HUES48 (cell line): ENCODE measurements around the gene ZNF771.
"Not testable (repeated sequence)": the region's sequence is repeated elsewhere in the genome, so short reads cannot be mapped to it uniquely, and the experiment has no call there.

Source experiments
- H3K27ac ChIP-seq: one replicate; pipeline ENCODE4 v1.7.0; 2013; ENCODE audit warnings: low read depth, low read length, inconsistent platforms
- H3K27me3 ChIP-seq: 2 replicates; pipeline ENCODE4 v1.6.1; 2013; ENCODE audit warnings: mild to moderate bottlenecking, low read length; ENCODE audit not compliant: control insufficient read depth, insufficient read depth
- H3K36me3 ChIP-seq: 2 replicates; pipeline ENCODE4 v1.6.1; 2013; ENCODE audit warnings: low read length; ENCODE audit not compliant: control insufficient read depth, insufficient read depth
- H3K4me1 ChIP-seq: 2 replicates; pipeline ENCODE4 v1.6.1; 2013; ENCODE audit warnings: mild to moderate bottlenecking, low read length; ENCODE audit not compliant: control insufficient read depth, insufficient read depth
- H3K4me3 ChIP-seq: 2 replicates; pipeline ENCODE4 v1.5.1; 2013; ENCODE audit warnings: mild to moderate bottlenecking, low read depth, low read length
- H3K9ac ChIP-seq: 2 replicates; pipeline ENCODE4 v1.6.1; 2013; ENCODE audit warnings: mild to moderate bottlenecking, low read depth, low read length, moderate library complexity
- H3K9me3 ChIP-seq: 2 replicates; pipeline ENCODE4 v1.6.1; 2013; ENCODE audit warnings: low read length; ENCODE audit not compliant: control insufficient read depth, insufficient read depth

Gene ZNF771

GRCh38 chr16:30394592-30395154, 12.7 kb upstream of the ZNF771 start:
- H3K36me3 ChIP-seq: peaks cover 23% of the 10 kb centered on the region
- no peaks in the 10 kb centered on the region for H3K27me3 ChIP-seq
- peak overlapping the region; percentile 85 for H3K4me3 ChIP-seq
- peak overlapping the region; percentile 99 for H3K27ac ChIP-seq
- H3K9me3 ChIP-seq: no peaks in the 10 kb centered on the region
- H3K4me1 ChIP-seq: peaks cover 14% of the 10 kb centered on the region
- peak overlapping the region; percentile 97 for H3K9ac ChIP-seq

DNA sequence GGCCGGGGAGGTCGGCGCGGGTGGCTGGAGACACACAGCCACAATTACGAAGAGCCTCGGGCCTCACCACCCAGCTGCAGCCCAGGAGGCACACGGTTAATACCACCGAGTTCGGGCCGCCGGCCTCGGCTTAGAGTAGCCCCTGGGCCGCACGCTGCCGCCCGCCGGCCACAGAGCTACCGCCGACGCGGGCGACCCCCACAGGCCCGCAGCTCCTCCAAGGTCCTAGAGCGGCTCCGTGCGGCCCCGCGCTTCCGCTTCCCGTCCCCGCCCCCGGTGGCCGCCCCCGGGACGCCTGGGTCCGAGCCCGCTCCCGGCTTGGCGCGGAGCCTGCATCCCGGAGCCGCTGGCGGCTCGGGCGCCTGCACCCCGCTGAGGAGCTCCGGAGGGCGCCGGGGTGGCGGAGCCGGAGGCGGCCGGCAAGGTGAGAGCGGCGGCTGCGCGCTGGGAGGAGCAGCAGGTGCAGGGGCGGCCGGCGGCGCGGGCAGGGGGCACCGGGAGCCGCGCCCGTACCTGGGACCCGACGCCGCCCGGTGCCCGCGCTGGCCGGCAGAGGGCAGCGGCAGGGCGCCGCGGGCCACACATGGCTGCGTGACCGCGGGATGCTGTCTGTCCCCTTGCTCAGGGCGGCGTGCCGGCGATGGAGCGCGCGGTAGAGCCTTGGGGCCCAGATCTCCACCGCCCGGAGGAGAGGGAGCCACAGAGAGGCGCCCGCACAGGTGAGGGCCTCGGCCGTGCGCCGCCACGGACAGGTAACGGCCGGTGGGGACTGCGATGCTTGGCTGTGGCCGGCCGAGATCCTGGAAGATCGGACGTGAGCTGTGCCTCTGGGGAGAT, 12.0 kb upstream of the ZNF771 start, which contains the start of gene ZNF48:
Gene ZNF48, plus strand, starts transcription at position 266 of the 837 bp plus-strand sequence. Its CDS starts 375 bp downstream, at position 641.
- peak within 1 kb of the TSS; percentile 99 for H3K27ac ChIP-seq

GRCh38 chr16:30395992-30396585, 11.3 kb upstream of the ZNF771 start:
- Histone ChIP-seq H3K27me3 (no peaks in the 10 kb centered on the region), H3K36me3 (peaks cover 23% of the 10 kb centered on the region), H3K4me3 (peak overlapping the region; percentile 85), H3K9ac (peak overlapping the region; percentile 97), H3K27ac (peak overlapping the region; percentile 99), H3K9me3 (no peaks in the 10 kb centered on the region), H3K4me1 (peaks cover 16% of the 10 kb centered on the region)

More for the DNA sequence above, 12.0 kb upstream of the ZNF771 start, which contains the start of gene ZNF48:
- Histone ChIP-seq H3K27me3 (no peaks in the 10 kb centered on the region), H3K9ac (peak within 1 kb of the TSS; percentile 97), H3K4me3 (peak within 1 kb of the TSS; percentile 85), H3K9me3 (no peaks in the 10 kb centered on the region), H3K4me1 (peaks cover 16% of the 10 kb centered on the region), H3K36me3 (peaks cover 23% of the 10 kb centered on the region)

DNA sequence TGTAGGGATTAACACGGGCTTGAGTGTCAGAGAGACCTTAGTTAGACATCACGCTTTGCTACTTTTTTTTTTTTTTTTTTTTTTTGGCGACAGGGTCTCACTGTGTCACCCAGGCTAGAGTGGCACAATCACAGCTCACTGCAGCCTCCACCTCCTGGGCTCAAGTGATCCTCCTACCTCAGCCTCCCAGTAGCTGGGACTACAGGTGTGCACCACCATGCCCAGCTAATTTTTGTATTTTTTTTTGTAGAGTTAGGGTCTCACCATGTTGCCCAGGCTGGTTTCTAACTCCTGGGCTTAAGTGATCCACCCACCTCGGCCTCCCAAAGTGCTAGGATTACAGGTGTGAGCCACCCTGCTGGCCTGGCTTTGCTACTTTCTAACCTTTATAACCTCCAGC, 10.8 kb upstream of the ZNF771 start:
- H3K9me3 ChIP-seq, H3K27me3 ChIP-seq, H3K9ac ChIP-seq, H3K27ac ChIP-seq: not testable (repeated sequence)
- H3K4me3 ChIP-seq: peak overlapping the region; percentile 85
- H3K4me1 ChIP-seq: peaks cover 16% of the 10 kb centered on the region
- H3K36me3 ChIP-seq: peaks cover 23% of the 10 kb centered on the region

DNA sequence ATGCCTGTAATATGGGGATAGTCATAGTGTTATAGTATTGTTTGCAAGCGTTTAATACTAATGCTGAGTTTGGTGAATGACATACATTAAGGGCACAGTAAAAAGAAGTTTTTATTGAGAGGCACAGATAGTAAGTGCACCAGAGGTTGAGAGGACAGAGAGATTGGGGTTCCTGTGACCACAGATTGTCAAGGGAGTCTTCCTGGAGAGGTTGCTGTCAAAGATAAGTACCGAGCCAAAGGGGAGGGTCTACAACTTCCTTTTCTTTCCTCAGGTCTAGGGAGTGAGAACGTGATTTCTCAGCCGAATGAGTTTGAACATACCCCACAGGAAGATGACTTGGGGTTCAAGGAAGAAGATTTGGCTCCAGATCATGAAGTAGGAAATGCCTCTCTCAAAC, 10.3 kb upstream of the ZNF771 start:
- Histone ChIP-seq H3K4me1 (peaks cover 16% of the 10 kb centered on the region), H3K9me3 (no peaks in the 10 kb centered on the region), H3K36me3 (peaks cover 23% of the 10 kb centered on the region), H3K9ac (no peak overlapping the region), H3K27me3 (no peaks in the 10 kb centered on the region), H3K4me3 (no peak overlapping the region), H3K27ac (no peak overlapping the region)

DNA sequence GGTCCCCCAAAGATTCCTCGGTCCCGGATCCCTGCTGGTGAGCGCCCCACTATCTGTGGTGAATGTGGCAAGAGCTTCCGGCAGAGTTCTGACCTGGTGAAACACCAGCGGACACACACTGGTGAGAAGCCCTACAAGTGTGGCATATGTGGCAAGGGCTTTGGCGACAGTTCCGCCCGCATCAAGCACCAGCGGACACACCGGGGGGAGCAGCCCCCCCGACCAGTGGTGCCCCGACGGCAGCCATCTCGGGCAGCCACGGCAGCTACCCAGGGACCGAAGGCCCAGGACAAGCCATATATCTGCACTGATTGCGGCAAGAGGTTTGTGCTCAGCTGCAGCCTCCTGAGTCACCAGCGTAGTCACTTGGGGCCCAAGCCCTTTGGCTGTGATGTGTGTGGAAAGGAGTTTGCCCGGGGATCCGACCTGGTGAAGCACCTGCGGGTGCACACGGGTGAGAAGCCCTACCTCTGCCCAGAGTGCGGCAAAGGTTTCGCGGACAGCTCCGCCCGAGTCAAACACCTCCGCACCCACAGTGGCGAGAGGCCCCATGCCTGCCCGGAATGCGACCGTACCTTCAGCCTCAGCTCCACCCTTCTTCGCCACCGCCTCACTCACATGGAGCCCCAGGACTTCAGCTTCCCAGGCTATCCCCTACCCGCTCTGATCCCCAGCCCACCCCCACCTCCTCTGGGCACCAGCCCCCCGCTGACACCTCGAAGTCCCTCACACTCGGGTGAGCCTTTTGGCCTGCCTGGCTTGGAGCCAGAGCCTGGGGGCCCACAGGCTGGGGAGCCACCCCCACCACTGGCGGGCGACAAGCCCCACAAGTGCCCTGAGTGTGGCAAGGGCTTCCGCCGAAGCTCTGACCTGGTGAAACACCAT, 9.4 kb upstream of the ZNF771 start:
- Histone ChIP-seq H3K36me3 (peaks cover 23% of the 10 kb centered on the region), H3K9ac (no peak overlapping the region), H3K9me3 (no peaks in the 10 kb centered on the region), H3K27me3 (no peaks in the 10 kb centered on the region), H3K4me3 (no peak overlapping the region), H3K4me1 (peaks cover 16% of the 10 kb centered on the region), H3K27ac (peak overlapping the region; percentile 99)

DNA sequence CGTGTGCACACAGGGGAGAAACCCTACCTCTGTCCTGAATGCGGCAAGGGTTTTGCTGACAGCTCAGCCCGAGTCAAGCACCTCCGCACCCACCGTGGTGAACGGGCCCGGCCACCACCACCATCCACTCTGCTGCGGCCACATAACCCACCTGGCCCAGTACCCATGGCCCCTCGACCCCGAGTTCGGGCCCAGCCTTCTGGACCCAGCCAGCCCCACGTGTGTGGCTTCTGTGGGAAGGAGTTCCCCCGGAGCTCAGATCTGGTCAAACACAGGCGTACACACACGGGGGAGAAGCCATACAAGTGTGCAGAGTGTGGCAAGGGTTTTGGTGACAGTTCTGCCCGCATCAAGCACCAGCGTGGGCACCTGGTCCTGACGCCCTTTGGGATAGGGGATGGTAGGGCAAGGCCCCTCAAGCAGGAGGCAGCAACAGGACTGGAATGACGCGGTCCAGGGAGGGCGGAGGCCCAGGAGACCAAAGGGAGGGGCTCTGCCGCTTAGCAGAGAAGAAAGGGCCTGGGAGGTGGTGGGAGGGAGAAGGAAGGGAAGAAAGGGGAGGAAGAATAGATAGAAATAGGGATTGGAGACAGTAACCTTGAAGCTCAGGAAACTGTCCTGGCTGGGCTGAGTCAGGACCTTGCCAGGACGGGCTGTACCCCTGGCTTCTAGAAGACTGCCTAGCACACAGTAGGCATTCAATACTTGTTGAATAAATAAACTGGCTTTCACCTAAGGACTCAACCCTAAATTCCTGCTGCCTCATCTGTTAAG, 8.6 kb upstream of the ZNF771 start:
- Histone ChIP-seq H3K4me3 (no peak overlapping the region), H3K36me3 (peaks cover 23% of the 10 kb centered on the region), H3K9ac (no peak overlapping the region), H3K27me3 (no peaks in the 10 kb centered on the region), H3K9me3 (no peaks in the 10 kb centered on the region), H3K4me1 (peaks cover 16% of the 10 kb centered on the region), H3K27ac (peak overlapping the region; percentile 99)

DNA sequence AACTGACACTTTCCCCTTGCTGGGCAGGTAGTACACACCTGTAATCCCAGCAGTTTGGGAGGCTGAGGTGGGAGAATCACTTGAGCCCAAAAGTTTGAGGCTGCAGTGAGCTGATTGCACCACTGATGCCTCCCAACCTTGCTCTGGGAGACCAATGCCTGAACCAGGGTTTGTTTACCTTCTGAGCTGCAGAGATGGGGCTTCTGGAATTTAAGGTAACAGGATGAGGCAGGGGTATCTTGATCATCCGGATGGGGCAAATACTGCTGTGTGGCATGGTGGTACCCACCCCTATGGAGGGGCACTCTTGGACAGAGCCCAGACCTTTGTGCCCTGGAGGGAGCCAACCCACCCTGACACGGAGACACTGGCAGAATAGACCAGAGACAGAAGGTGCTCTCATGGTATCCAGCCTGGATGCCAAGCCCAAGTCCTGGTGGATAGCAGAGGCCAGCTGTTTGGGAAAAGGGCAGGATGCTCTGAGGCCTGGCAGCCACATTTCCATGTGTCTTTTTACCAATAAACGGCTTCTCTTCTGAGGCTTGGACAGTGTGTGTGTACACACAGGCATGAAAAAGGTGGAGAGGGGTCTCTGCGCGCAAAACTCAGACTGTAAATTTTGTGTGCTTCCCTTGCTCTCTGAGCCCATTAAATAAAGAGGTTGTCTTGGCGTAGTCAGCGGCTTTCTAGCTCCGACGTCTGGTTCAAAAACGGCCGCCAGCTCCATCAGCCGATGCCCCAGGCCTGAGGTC, 7.8 kb upstream of the ZNF771 start:
- Histone ChIP-seq H3K36me3 (peaks cover 23% of the 10 kb centered on the region), H3K9ac (peak overlapping the region; percentile 76), H3K4me3 (peak overlapping the region; percentile 63), H3K27me3 (no peaks in the 10 kb centered on the region), H3K9me3 (no peaks in the 10 kb centered on the region), H3K4me1 (peaks cover 16% of the 10 kb centered on the region), H3K27ac (peak overlapping the region; percentile 99)

GRCh38 chr16:30401768-30402425, 5.5 kb upstream of the ZNF771 start:
- peaks cover 22% of the 10 kb centered on the region for H3K36me3 ChIP-seq
- H3K9ac ChIP-seq: no peak overlapping the region
- H3K4me3 ChIP-seq: no peak overlapping the region
- H3K27me3 ChIP-seq: no peaks in the 10 kb centered on the region
- no peaks in the 10 kb centered on the region for H3K9me3 ChIP-seq
- H3K4me1 ChIP-seq: peaks cover 11% of the 10 kb centered on the region
- no peak overlapping the region for H3K27ac ChIP-seq
